Measurements from ENCODE around the gene LPAR1. TPM values are rescaled to one million over a fixed set of nuclear protein-coding genes. Genes with fewer than 3 reads are reported as not detected.

LPAR1 gene
- total RNA-seq, 4 donors from 2014 or later: 21.9 to 55.0 (median 25.9) TPM

GRCh38 chr9:111004936-111005335, 33.3 kb downstream of the LPAR1 start:
- intact Hi-C loops (cut with DNase I; ENCODE audit: low total_unique reads): no loop called here
- DNase-seq (ENCODE audit: low spot score in 2 of 2): no peak
- TF ChIP-seq POLR2A (IDR thresholded peaks at IDR 0.05): no peak
- no peak for TF ChIP-seq CTCF (IDR thresholded peaks at IDR 0.05)
- 95 to 96% methylated on average over 5 of the region's 5 CpGs for WGBS, 2 donors
- H3K4me3 ChIP-seq (ENCODE audit: low read depth, poor library complexity, severe bottlenecking): no peak overlapping the region

GRCh38 chr9:111003182-111003581, 35.1 kb downstream of the LPAR1 start:
- no peak for DNase-seq (ENCODE audit: low spot score in 2 of 2)
- WGBS, 2 donors: 90 to 91% methylated on average over 3 of the region's 3 CpGs
- no peak overlapping the region for H3K4me3 ChIP-seq (ENCODE audit: low read depth, poor library complexity, severe bottlenecking)
- intact Hi-C loops (cut with DNase I; ENCODE audit: low total_unique reads): no loop called here
- no peak for TF ChIP-seq CTCF (IDR thresholded peaks at IDR 0.05)
- no peak for TF ChIP-seq POLR2A (IDR thresholded peaks at IDR 0.05)

GRCh38 chr9:111001526-111001925, 36.7 kb downstream of the LPAR1 start:
- WGBS, 2 donors: 49 to 60% methylated on average over 1 of the region's 1 CpG
- TF ChIP-seq CTCF (IDR thresholded peaks at IDR 0.05) (no peak), POLR2A (IDR thresholded peaks at IDR 0.05) (no peak)
- intact Hi-C loops (cut with DNase I; ENCODE audit: low total_unique reads): no loop called here
- H3K4me3 ChIP-seq (ENCODE audit: low read depth, poor library complexity, severe bottlenecking): no peak overlapping the region
- DNase-seq (ENCODE audit: low spot score in 2 of 2): no peak

GRCh38 chr9:111000202-111000601, 38.1 kb downstream of the LPAR1 start:
- no peak overlapping the region for H3K4me3 ChIP-seq (ENCODE audit: low read depth, poor library complexity, severe bottlenecking)
- DNase-seq (ENCODE audit: low spot score in 2 of 2): no peak
- TF ChIP-seq CTCF (IDR thresholded peaks at IDR 0.05): no peak
- no peak for TF ChIP-seq POLR2A (IDR thresholded peaks at IDR 0.05)
- intact Hi-C loops (cut with DNase I; ENCODE audit: low total_unique reads): no loop called here
- WGBS, 2 donors: 77 to 85% methylated on average over 2 of the region's 2 CpGs

- 79 to 86% methylated on average over 5 of the region's 5 CpGs for WGBS, 2 donors
- no peak overlapping the region for H3K4me3 ChIP-seq (ENCODE audit: low read depth, poor library complexity, severe bottlenecking)
- intact Hi-C loops (cut with DNase I; ENCODE audit: low total_unique reads): no loop called here
- TF ChIP-seq CTCF (IDR thresholded peaks at IDR 0.05) (no peak), POLR2A (IDR thresholded peaks at IDR 0.05) (no peak)
- no peak for DNase-seq (ENCODE audit: low spot score in 2 of 2)
Observed at GRCh38 chr9:110999379-110999778, 38.9 kb downstream of the LPAR1 start.

GRCh38 chr9:110997847-110998246, 40.4 kb downstream of the LPAR1 start:
- TF ChIP-seq CTCF (IDR thresholded peaks at IDR 0.05) (no peak), POLR2A (IDR thresholded peaks at IDR 0.05) (no peak)
- intact Hi-C loops (cut with DNase I; ENCODE audit: low total_unique reads): no loop called here
- no peak overlapping the region for H3K4me3 ChIP-seq (ENCODE audit: low read depth, poor library complexity, severe bottlenecking)
- WGBS, 2 donors: 77 to 89% methylated on average over 1 of the region's 1 CpG
- no peak for DNase-seq (ENCODE audit: low spot score in 2 of 2)

Data from lower leg skin (tissue), 4 donors.